Left lung (tissue), 10 donors: ENCODE data around the gene KLHL3. TPM values are rescaled to one million over a fixed set of nuclear protein-coding genes. Genes with fewer than 3 reads are reported as not detected.

ENCODE experiments used
- ATAC-seq: fragments of 200-7000 bp; cut with Tn5 transposase; one replicate; pipeline ENCODE4 v1.9.1; 2020; ENCODE audit warnings: moderate library complexity
- DNase-seq, 4 donors: peaks; one replicate each; pipeline ENCODE4 v3.0.0-alpha.2; 2013 to 2020
- H3K27ac ChIP-seq, 2 donors: fragments of 200-600 bp; sonication (generic) in 1 of 2; one replicate each; pipeline versions ENCODE4 v1.5.0 to v1.8.0; 2020 to 2021
- H3K27me3 ChIP-seq, 2 donors: fragments of 200-600 bp; sonication (generic) in 1 of 2; one replicate each; pipeline versions ENCODE4 v1.5.0 to v1.8.0; 2020 to 2021
- H3K36me3 ChIP-seq, 2 donors: fragments of 200-600 bp; sonication (generic) in 1 of 2; one replicate each; pipeline versions ENCODE4 v1.5.0 to v1.8.0; 2020 to 2021
- H3K4me1 ChIP-seq, 2 donors: fragments of 200-600 bp; one replicate each; pipeline ENCODE4 v1.8.0; 2021
- H3K4me3 ChIP-seq, 2 donors: fragments of 200-600 bp; sonication (generic) in 1 of 2; one replicate each; pipeline versions ENCODE4 v1.5.0 to v1.8.0; 2020 to 2021; ENCODE audit warnings: mild to moderate bottlenecking in 1 of 2
- H3K9me3 ChIP-seq, 2 donors: fragments of 200-600 bp; sonication (generic) in 1 of 2; one replicate each; pipeline versions ENCODE4 v1.5.0 to v1.8.0; 2020 to 2021
- CTCF ChIP-seq, 2 donors: fragments of 200-600 bp; sonication (generic) in 1 of 2; IDR thresholded peaks; one replicate each; pipeline versions ENCODE4 v1.5.0 to v1.8.0; 2021; ENCODE audit warnings: antibody characterized with exemption in 2 of 2
- intact Hi-C, 2 donors: fragments of 100-400 bp; cut with DNase I; formaldehyde crosslinking; loops; one replicate each; pipeline versions ENCODE4 v1.11.2 to v1.14.2; 2022
- polyA plus RNA-seq, 6 donors: library from polyadenylated mRNA; unstranded; fragments of 120-200 nt; gene quantifications; one replicate each; pipeline ENCODE4 v1.2.1, GENCODE V29; 2013; ENCODE audit not compliant: insufficient read length in 6 of 6
- total RNA-seq, 2 donors: library from RNA; stranded (reverse); fragmentation: NEBNext Ultra II Directional; extraction: Animal tissue kit (Norgen Biotek cat#: 25700); gene quantifications; one replicate each; pipeline ENCODE4 v1.2.1, GENCODE V29; 2021
- donor health status: DM: no; HTN: yes; CAD: no.
- donor health status: DM: no; HTN: no; CAD: no.

The KLHL3 gene
- total and polyA plus RNA-seq, 8 donors: 5.4 to 35.7 (median 29.7) TPM

GRCh38 chr5:137633896-137634295, 102.0 kb downstream of the KLHL3 start:
- Histone ChIP-seq H3K4me3 (no peak overlapping the region), H3K27me3 (no peaks in the 10 kb centered on the region), H3K36me3 (no peaks in the 10 kb centered on the region), H3K27ac (no peak overlapping the region), H3K9me3 (no peaks in the 10 kb centered on the region), H3K4me1 (no peaks in the 10 kb centered on the region)
- no peak for DNase-seq
- ATAC-seq: no peak
- no peak for TF ChIP-seq CTCF (IDR thresholded peaks at IDR 0.05)
- intact Hi-C loops: no loop called here

DNA sequence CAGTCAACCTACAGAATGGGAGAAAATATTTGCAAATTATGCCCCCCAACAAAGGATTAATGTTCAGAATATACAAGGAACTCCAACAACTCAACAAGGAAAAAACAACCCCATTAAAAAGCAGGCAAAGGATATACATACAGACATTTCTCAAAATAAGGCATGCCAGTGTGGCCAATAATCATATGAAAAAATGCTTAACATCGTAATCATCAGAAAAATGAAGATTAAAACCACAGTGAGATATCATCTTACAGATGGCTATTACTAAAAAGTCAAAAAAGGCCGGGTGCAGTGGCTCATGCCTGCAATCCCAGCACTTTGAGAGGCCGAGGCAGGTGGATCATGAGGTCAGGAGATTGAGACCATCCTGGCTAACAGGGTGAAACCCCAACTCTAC, 103.2 kb downstream of the KLHL3 start:
- ATAC-seq: no peak
- no peak overlapping the region for H3K27ac ChIP-seq
- DNase-seq: no peak
- no peaks in the 10 kb centered on the region for H3K4me1 ChIP-seq
- no peaks in the 10 kb centered on the region for H3K36me3 ChIP-seq
- no peak for TF ChIP-seq CTCF (IDR thresholded peaks at IDR 0.05)
- no peaks in the 10 kb centered on the region for H3K27me3 ChIP-seq
- intact Hi-C loops: no loop called here
- H3K4me3 ChIP-seq: no peak overlapping the region
- no peaks in the 10 kb centered on the region for H3K9me3 ChIP-seq

DNA sequence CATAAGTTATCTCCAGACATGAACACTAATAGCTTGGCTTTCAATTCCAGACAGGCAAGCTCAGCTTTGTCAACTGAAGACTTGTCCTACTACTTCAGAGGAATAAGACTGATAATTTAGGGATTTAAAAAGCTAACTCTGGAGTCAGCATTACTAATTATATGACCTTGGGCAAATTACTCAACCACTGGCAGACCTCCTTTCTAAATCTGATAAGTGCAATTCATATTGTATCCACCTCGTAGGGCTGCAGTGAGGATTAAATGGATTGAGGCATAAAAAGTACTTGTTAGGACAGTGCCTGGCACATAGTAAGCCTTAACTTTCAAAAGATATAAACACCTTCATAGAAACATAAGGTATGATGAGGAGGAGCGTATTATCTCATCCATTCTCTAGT, 104.4 kb downstream of the KLHL3 start:
- no peaks in the 10 kb centered on the region for H3K9me3 ChIP-seq

GRCh38 chr5:137630972-137631370, 104.9 kb downstream of the KLHL3 start:
- Histone ChIP-seq H3K4me1 (no peaks in the 10 kb centered on the region), H3K27me3 (no peaks in the 10 kb centered on the region), H3K36me3 (no peaks in the 10 kb centered on the region), H3K9me3 (no peaks in the 10 kb centered on the region), H3K27ac (no peak overlapping the region), H3K4me3 (no peak overlapping the region)
- intact Hi-C loops: no loop called here
- TF ChIP-seq CTCF (IDR thresholded peaks at IDR 0.05): no peak
- DNase-seq (no peak), ATAC-seq (no peak)

More for the DNA sequence above, 104.4 kb downstream of the KLHL3 start:
- no peaks in the 10 kb centered on the region for H3K4me1 ChIP-seq
- ATAC-seq (no peak), DNase-seq (no peak)
- intact Hi-C loops: no loop called here
- no peaks in the 10 kb centered on the region for H3K36me3 ChIP-seq
- TF ChIP-seq CTCF (IDR thresholded peaks at IDR 0.05): no peak
- H3K27me3 ChIP-seq: no peaks in the 10 kb centered on the region
- no peak overlapping the region for H3K27ac ChIP-seq
- H3K4me3 ChIP-seq: no peak overlapping the region

- no peak overlapping the region for H3K4me3 ChIP-seq
- intact Hi-C loops: no loop called here
- ATAC-seq: no peak
- no peaks in the 10 kb centered on the region for H3K27me3 ChIP-seq
- DNase-seq: no peak
- H3K36me3 ChIP-seq: no peaks in the 10 kb centered on the region
- no peaks in the 10 kb centered on the region for H3K4me1 ChIP-seq
- TF ChIP-seq CTCF (IDR thresholded peaks at IDR 0.05): no peak
- no peaks in the 10 kb centered on the region for H3K9me3 ChIP-seq
- H3K27ac ChIP-seq: peak overlapping the region in 1 of 2 donors; percentile 2
These were observed 105.5 kb downstream of the KLHL3 start for GRCh38 chr5:137630216-137630971.
